ENCODE results near the gene UTP3. TPM values are rescaled to one million over a fixed set of nuclear protein-coding genes. Genes with fewer than 3 reads are reported as not detected.

UTP3 gene
- total and polyA plus RNA-seq, 2 donors (not counting 3 experiments of a cell fraction or from before 2014, with no cell fraction given), result 8.7 to 32.8 TPM

GRCh38 chr4:70666369-70666768 is 22.0 kb upstream of the UTP3 start, which contains the start of gene JCHAIN:
JCHAIN (minus strand) TSS chr4:70666508; CDS start chr4:70666490, 18 bp downstream.
- intact Hi-C loops (cut with micrococcal nuclease), result no loop called here
- no peak within 1 kb of the TSS for H2AFZ ChIP-seq (ENCODE audit: low read depth, low read length)

More at GRCh38 chr4:70666369-70666768, 22.0 kb upstream of the UTP3 start, which contains the start of gene JCHAIN:
- FAIRE-seq (peak; percentile 61), DNase-seq (ENCODE audit: low read depth, low spot score) (no peak)
- H3K9me3 ChIP-seq (replicated peaks; ENCODE audit: control insufficient read depth, insufficient read depth, low read length), result no peaks in the 10 kb centered on the region
- dilution Hi-C loops (cut with MboI; ENCODE audit: extremely low pct_ligation_motif_present, low sequenced_read_pairs), result no loop called here
- H3K27me3 ChIP-seq (ENCODE audit: control insufficient read depth in 2 of 2, insufficient read depth in 2 of 2, low read length in 2 of 2), result no peaks in the 10 kb centered on the region
- H4K20me1 ChIP-seq (replicated peaks; ENCODE audit: control insufficient read depth, extremely low read depth, insufficient read depth, low read length), result no peaks in the 10 kb centered on the region
- CTCF ChIA-PET, result interaction anchor here (1.6 kb wide), 1 partner anchor 14 kb away, joined by 4 read pairs; no protein-coding TSS in a partner anchor
- TF ChIP-seq FOS (IDR thresholded peaks at IDR 0.05; ENCODE audit: borderline replicate concordance, insufficient read depth, low read length) (no peak), JUN (IDR thresholded peaks at IDR 0.05; ENCODE audit: borderline replicate concordance, insufficient read depth, insufficient read length, low read depth) (no peak), EZH2 (IDR thresholded peaks at IDR 0.05; ENCODE audit: borderline replicate concordance, low read depth, low read length, severe bottlenecking) (no peak), MAX (IDR thresholded peaks at IDR 0.05; ENCODE audit: insufficient read depth, insufficient read length) (no peak), GATA2 (IDR thresholded peaks at IDR 0.05; ENCODE audit: insufficient read depth, insufficient read length, low read depth, low read length) (no peak), MYC (IDR thresholded peaks at IDR 0.05; ENCODE audit: low read depth, low read length) (no peak), POLR2A (IDR thresholded peaks at IDR 0.05; ENCODE audit: low read depth, low read length) (no peak), CTCF (IDR thresholded peaks at IDR 0.05; ENCODE audit: extremely low read depth in 1 of 2, insufficient read depth in 1 of 2, low read depth in 1 of 2, low read length in 2 of 2) (no peak), POLR2AphosphoS5 (IDR thresholded peaks at IDR 0.05; ENCODE audit: insufficient read depth, low read depth, low read length) (no peak)
- H3K4me2 ChIP-seq (ENCODE audit: insufficient read depth, low read length), result no peak within 1 kb of the TSS
- no TSS peak for BruUV-seq (replicated peaks)
- POLR2A ChIA-PET, result no interaction called here
- H3K9ac ChIP-seq (replicated peaks; ENCODE audit: extremely low read depth, insufficient read depth, low read length), result no peak within 1 kb of the TSS
- H3K79me2 ChIP-seq (ENCODE audit: control insufficient read depth, insufficient read depth, low read length), result no peaks in the 10 kb centered on the region
- H3K36me3 ChIP-seq (ENCODE audit: control insufficient read depth in 2 of 2, extremely low read depth in 1 of 2, insufficient read depth in 2 of 2, low read length in 2 of 2), result no peaks in the 10 kb centered on the region
- H3K4me3 ChIP-seq (replicated peaks in 1 of 3; ENCODE audit: insufficient read depth in 1 of 3, low read depth in 1 of 3, low read length in 3 of 3), result no peak within 1 kb of the TSS
- H3K4me1 ChIP-seq (ENCODE audit: control insufficient read depth, extremely low read depth, insufficient read depth, low read length), result no peaks in the 10 kb centered on the region
- H3K27ac ChIP-seq (ENCODE audit: insufficient read depth, low read depth, low read length), result no peak within 1 kb of the TSS
- H3K9me1 ChIP-seq (replicated peaks; ENCODE audit: control insufficient read depth, extremely low read depth, insufficient read depth, low read length), result no peaks in the 10 kb centered on the region

Data from endothelial cell of umbilical vein (primary cell).